GM21786 (cell line): ENCODE measurements around the gene NUP43.
"Not testable (repeated sequence)": the region's sequence is repeated elsewhere in the genome, so short reads cannot be mapped to it uniquely, and the experiment has no call there.

Experiments used
- ATAC-seq: cut with Tn5 transposase; IDR thresholded peaks from one replicate; pipeline ENCODE4 v1.9.1; 2021; ENCODE audit not compliant: unreplicated experiment

Gene NUP43

GRCh38 chr6:149746147-149746946 lies at the start of gene NUP43:
Gene NUP43 (minus strand): TSS chr6:149746529. CDS start chr6:149746495, 34 bp downstream.
- peak; percentile 51 for ATAC-seq

GRCh38 chr6:149783551-149783950 lies 37.2 kb upstream of the NUP43 start:
- ATAC-seq: no peak

GRCh38 chr6:149782337-149782736 lies 36.0 kb upstream of the NUP43 start:
- ATAC-seq: no peak

GRCh38 chr6:149781715-149782114 lies 35.4 kb upstream of the NUP43 start:
- ATAC-seq: no peak

GRCh38 chr6:149779644-149779963 lies 33.3 kb upstream of the NUP43 start:
- ATAC-seq: no peak

GRCh38 chr6:149777624-149778023 lies 31.3 kb upstream of the NUP43 start:
- ATAC-seq: no peak

GRCh38 chr6:149771925-149772324 lies 25.6 kb upstream of the NUP43 start:
- no peak for ATAC-seq

- ATAC-seq: no peak
These were observed 24.9 kb upstream of the NUP43 start for GRCh38 chr6:149771185-149771584.

GRCh38 chr6:149769676-149770075 lies 23.3 kb upstream of the NUP43 start:
- no peak for ATAC-seq

GRCh38 chr6:149766156-149766769 lies 19.9 kb upstream of the NUP43 start:
- ATAC-seq: no peak

GRCh38 chr6:149763866-149764265 lies 17.5 kb upstream of the NUP43 start:
- ATAC-seq: no peak

GRCh38 chr6:149761438-149761837 lies 15.1 kb upstream of the NUP43 start:
- peak; percentile 99 for ATAC-seq

- no peak for ATAC-seq
These were observed 9.9 kb upstream of the NUP43 start for GRCh38 chr6:149756261-149756636.

GRCh38 chr6:149755300-149756260 lies 9.3 kb upstream of the NUP43 start:
- peak; percentile 81 for ATAC-seq

- ATAC-seq: no peak
These were observed 8.2 kb upstream of the NUP43 start for GRCh38 chr6:149754548-149754947.

GRCh38 chr6:149753374-149753637 lies 7.0 kb upstream of the NUP43 start:
- ATAC-seq: not testable (repeated sequence)

GRCh38 chr6:149752600-149753373 lies 6.5 kb upstream of the NUP43 start:
- no peak for ATAC-seq

GRCh38 chr6:149751920-149752319 lies 5.6 kb upstream of the NUP43 start:
- not testable (repeated sequence) for ATAC-seq

- ATAC-seq: no peak
These were observed 4.9 kb upstream of the NUP43 start for GRCh38 chr6:149751239-149751638.

GRCh38 chr6:149750136-149750609 lies 3.8 kb upstream of the NUP43 start:
- ATAC-seq: peak; percentile 37

GRCh38 chr6:149749594-149750135 lies 3.3 kb upstream of the NUP43 start, which contains the start of gene PCMT1:
Gene PCMT1 (plus strand): TSS chr6:149749741. CDS start chr6:149749902, 161 bp downstream.
- peak; percentile 83 for ATAC-seq
